ENCODE measurements around the gene MEMO1.

MEMO1 gene

GRCh38 chr2:31983762-31984467 lies 26.9 kb downstream of the MEMO1 start:
- no peaks in the 10 kb centered on the region for H3K27me3 ChIP-seq (replicated peaks)
- TF ChIP-seq CTCF (IDR thresholded peaks at IDR 0.05; ENCODE audit: low read depth, low read length, missing control alignments), result no peak
- H3K36me3 ChIP-seq (replicated peaks), result no peaks in the 10 kb centered on the region
- in situ Hi-C loops (cut with HindIII; ENCODE audit: low pct_ligation_motif_present, low sequenced_read_pairs), result no loop called here
- DNase-seq, result no peak
- no peak overlapping the region for H3K4me3 ChIP-seq (ENCODE audit: low read depth, low read length)
- H3K27ac ChIP-seq, result no peak overlapping the region

DNA sequence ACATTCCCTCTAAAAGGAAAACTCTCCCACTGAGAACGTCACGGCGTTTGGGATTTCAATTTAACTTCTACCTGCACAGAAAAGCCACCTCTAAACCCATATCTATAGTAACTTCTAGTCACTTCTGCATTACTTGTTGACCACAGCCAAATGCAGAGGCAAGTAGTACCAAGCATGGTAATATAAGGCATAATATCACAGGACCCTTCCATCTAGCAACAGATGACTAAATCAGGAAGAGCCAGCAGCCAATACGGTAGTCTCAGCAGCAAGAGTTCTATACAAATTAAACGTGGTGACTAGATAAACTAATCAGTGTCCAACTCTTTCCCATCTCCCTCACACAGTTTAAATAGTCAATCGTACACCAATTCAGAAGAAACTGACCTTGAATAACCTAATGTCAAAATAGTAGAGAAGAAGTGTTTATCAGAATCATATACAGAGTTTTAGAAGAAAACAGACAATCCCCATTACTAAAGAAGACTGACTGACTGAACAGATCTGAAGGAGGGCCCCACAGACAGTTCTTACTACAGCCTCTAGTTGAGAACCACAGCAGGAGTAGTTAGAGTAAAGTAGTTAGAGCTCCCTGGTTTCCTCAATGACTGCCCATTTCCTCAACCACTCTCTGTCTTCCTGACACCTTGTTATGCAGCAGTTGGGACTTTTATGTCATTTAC lies 30.0 kb downstream of the MEMO1 start:
- Histone ChIP-seq H3K36me3 (replicated peaks) (no peaks in the 10 kb centered on the region), H3K27me3 (replicated peaks) (no peaks in the 10 kb centered on the region), H3K27ac (no peak overlapping the region), H3K4me3 (ENCODE audit: low read depth, low read length) (no peak overlapping the region)
- in situ Hi-C loops (cut with HindIII; ENCODE audit: low pct_ligation_motif_present, low sequenced_read_pairs), result no loop called here
- DNase-seq, result peak; percentile 41
- TF ChIP-seq CTCF (IDR thresholded peaks at IDR 0.05; ENCODE audit: low read depth, low read length, missing control alignments), result peak; percentile 17

GRCh38 chr2:31979956-31980355 lies 30.9 kb downstream of the MEMO1 start:
- no peak for TF ChIP-seq CTCF (IDR thresholded peaks at IDR 0.05; ENCODE audit: low read depth, low read length, missing control alignments)
- Histone ChIP-seq H3K36me3 (replicated peaks) (no peaks in the 10 kb centered on the region), H3K27ac (no peak overlapping the region), H3K4me3 (ENCODE audit: low read depth, low read length) (no peak overlapping the region), H3K27me3 (replicated peaks) (no peaks in the 10 kb centered on the region)
- no peak for DNase-seq
- in situ Hi-C loops (cut with HindIII; ENCODE audit: low pct_ligation_motif_present, low sequenced_read_pairs), result no loop called here

DNA sequence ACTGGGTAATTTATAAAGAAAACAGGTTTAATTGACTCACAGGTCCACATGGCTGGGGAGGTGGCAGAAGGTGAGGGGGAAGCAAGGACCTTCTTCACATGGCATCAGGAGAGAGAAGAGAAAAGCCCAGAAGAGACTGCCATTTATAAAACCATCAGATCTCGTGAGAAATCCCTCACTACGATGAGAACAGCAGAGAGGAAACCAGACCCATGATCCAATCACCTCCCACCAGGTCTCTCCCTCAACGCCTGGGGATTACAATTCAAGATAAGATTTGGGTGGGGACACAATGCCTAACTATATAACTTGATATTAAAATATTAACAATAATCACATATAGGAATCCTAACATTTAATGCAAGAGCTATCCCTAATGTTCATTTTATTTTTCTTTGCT lies 31.8 kb downstream of the MEMO1 start:
- no peak overlapping the region for H3K27ac ChIP-seq
- TF ChIP-seq CTCF (IDR thresholded peaks at IDR 0.05; ENCODE audit: low read depth, low read length, missing control alignments), result no peak
- no peaks in the 10 kb centered on the region for H3K36me3 ChIP-seq (replicated peaks)
- H3K4me3 ChIP-seq (ENCODE audit: low read depth, low read length), result no peak overlapping the region
- H3K27me3 ChIP-seq (replicated peaks), result no peaks in the 10 kb centered on the region
- DNase-seq, result no peak
- in situ Hi-C loops (cut with HindIII; ENCODE audit: low pct_ligation_motif_present, low sequenced_read_pairs), result no loop called here

- Histone ChIP-seq H3K4me3 (ENCODE audit: low read depth, low read length) (no peak overlapping the region), H3K27me3 (replicated peaks) (no peaks in the 10 kb centered on the region), H3K36me3 (replicated peaks) (no peaks in the 10 kb centered on the region), H3K27ac (no peak overlapping the region)
- in situ Hi-C loops (cut with HindIII; ENCODE audit: low pct_ligation_motif_present, low sequenced_read_pairs), result no loop called here
- no peak for DNase-seq
- no peak for TF ChIP-seq CTCF (IDR thresholded peaks at IDR 0.05; ENCODE audit: low read depth, low read length, missing control alignments)
Observed at GRCh38 chr2:31978436-31978835, 32.4 kb downstream of the MEMO1 start.

Measured in brain microvascular endothelial cell (primary cell).